Panc1 (cell line): ENCODE data around the gene NR5A2.

Experiments
- CTCF ChIP-seq: fragments of 450-650 bp; IDR thresholded peaks from 2 replicates; pipeline ENCODE4 v1.5.1; 2017; ENCODE audit warnings: mild to moderate bottlenecking
- REST ChIP-seq, 2 experiments: IDR thresholded peaks; 2 replicates each; pipeline ENCODE4 v1.6.1; 2011 to 2012; ENCODE audit warnings: low read depth in 2 of 2, control low read depth in 1 of 2, low read length in 1 of 2, mild to moderate bottlenecking in 1 of 2, moderate library complexity in 1 of 2; ENCODE audit not compliant: insufficient read depth in 1 of 2
- SIN3A ChIP-seq: IDR thresholded peaks from 2 replicates; pipeline ENCODE4 v1.6.1; 2012; ENCODE audit warnings: low read depth, mild to moderate bottlenecking, low read length, moderate library complexity, borderline replicate concordance; ENCODE audit not compliant: insufficient read depth

GRCh38 chr1:200072636-200073285 is 45.3 kb downstream of the NR5A2 start:
- TF ChIP-seq CTCF (no peak), SIN3A (no peak), REST (IDR thresholded peaks at IDR 0.05; ENCODE audit: insufficient read depth in 1 of 2, low read depth in 2 of 2, low read length in 1 of 2) (no peak)
